Body of pancreas (tissue), 4 donors: Measurements from ENCODE around the gene USP25.

ENCODE experiments used
- POLR2A ChIP-seq, 3 donors: fragments of 450-650 bp; IDR thresholded peaks; one replicate each; pipeline ENCODE4 v1.6.1; 2016; ENCODE audit warnings: antibody characterized with exemption in 3 of 3, mild to moderate bottlenecking in 2 of 3
- TF ChIP-seq, protein P1 (sequence below), 7 experiments: fragments of 450-650 bp in 4 of 7; fragments of 200-600 bp in 3 of 7; sonication (generic) in 3 of 7; IDR thresholded peaks; one replicate each; pipeline ENCODE4 v1.5.1; 2016 to 2019; ENCODE audit warnings: antibody characterized with exemption in 7 of 7

DNA sequence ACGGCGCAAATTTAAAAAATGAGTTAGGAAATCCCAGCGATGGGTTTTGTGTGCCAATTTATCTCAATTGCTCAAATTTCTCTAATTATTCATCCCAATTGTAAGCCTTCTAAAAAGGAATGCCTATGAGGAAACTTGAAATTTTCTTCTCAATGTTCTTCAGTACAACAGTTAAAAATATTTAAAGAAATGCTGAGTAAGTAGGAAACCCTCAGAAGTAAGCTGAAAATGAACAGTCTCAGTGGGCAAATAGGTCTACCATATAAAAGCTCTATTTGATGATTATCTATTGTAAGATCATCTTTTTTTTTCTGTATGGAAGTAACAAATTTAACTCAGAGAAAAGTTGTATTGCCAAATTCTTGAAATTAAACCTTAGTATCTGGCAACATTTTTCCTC is 1.7 kb upstream of the USP25 start:
- TF ChIP-seq, protein P1, sequence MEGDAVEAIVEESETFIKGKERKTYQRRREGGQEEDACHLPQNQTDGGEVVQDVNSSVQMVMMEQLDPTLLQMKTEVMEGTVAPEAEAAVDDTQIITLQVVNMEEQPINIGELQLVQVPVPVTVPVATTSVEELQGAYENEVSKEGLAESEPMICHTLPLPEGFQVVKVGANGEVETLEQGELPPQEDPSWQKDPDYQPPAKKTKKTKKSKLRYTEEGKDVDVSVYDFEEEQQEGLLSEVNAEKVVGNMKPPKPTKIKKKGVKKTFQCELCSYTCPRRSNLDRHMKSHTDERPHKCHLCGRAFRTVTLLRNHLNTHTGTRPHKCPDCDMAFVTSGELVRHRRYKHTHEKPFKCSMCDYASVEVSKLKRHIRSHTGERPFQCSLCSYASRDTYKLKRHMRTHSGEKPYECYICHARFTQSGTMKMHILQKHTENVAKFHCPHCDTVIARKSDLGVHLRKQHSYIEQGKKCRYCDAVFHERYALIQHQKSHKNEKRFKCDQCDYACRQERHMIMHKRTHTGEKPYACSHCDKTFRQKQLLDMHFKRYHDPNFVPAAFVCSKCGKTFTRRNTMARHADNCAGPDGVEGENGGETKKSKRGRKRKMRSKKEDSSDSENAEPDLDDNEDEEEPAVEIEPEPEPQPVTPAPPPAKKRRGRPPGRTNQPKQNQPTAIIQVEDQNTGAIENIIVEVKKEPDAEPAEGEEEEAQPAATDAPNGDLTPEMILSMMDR (IDR thresholded peaks at IDR 0.05) = no peak
- TF ChIP-seq POLR2A (IDR thresholded peaks at IDR 0.05) = no peak
